GM12878 (cell line): Measurements from ENCODE around the gene MMP20. TPM values are rescaled to one million over a fixed set of nuclear protein-coding genes. Genes with fewer than 3 reads are reported as not detected.

Source experiments
- ATAC-seq: fragments of 200-7000 bp; cut with Tn5 transposase; 3 replicates; pipeline ENCODE4 v1.9.1; 2020; ENCODE audit warnings: mild to moderate bottlenecking, moderate library complexity
- BruUV-seq: library from RNA; stranded (reverse); fragments of 400-500 nt; replicated peaks from 2 replicates; lab custom pipeline; 2021; lab: Mats Ljungman, UMichigan
- CTCF ChIA-PET: fragments of 300-600 bp; sonication (Branson Sonifier 250); formaldehyde crosslinking; extraction: SDS; loops from one replicate; lab custom pipeline; 2021; ENCODE audit warnings: inconsistent platforms; lab: Yijun Ruan, JAX
- POLR2A ChIA-PET: fragments of 350-600 bp; formaldehyde crosslinking; extraction: SDS; loops from one replicate; lab custom pipeline; 2021; ENCODE audit warnings: inconsistent platforms; lab: Charles Lee
- RAD21 ChIA-PET: fragments of 300-600 bp; sonication (Branson Sonifier 250); formaldehyde crosslinking; loops from one replicate; lab custom pipeline; 2023; ENCODE audit warnings: antibody characterized with exemption; ENCODE audit not compliant: unreplicated experiment; lab: Charles Lee
- SMC1A ChIA-PET: fragments of 300-600 bp; sonication (Branson Sonifier 250); formaldehyde crosslinking; loops from one replicate; lab custom pipeline; 2023; ENCODE audit not compliant: unreplicated experiment, uncharacterized antibody; lab: Charles Lee
- DNase-seq: peaks from one replicate; pipeline ENCODE4 v3.0.0-alpha.2; 2011; ENCODE audit warnings: low read depth, low spot score
- FAIRE-seq: peaks from 3 replicates; lab custom pipeline; 2011; peaks lifted over from hg19 to GRCh38; lab: Jason Lieb, UNC
- H2AFZ ChIP-seq: 2 replicates; pipeline ENCODE4 v1.6.0; 2011; ENCODE audit warnings: low read depth, low read length, control low read depth; ENCODE audit not compliant: control insufficient read depth
- H3K27ac ChIP-seq: 2 replicates; pipeline ENCODE4 v1.5.1; 2011; ENCODE audit warnings: control low read depth; ENCODE audit not compliant: control insufficient read depth, insufficient read depth
- H3K27me3 ChIP-seq, 2 experiments: replicated peaks in 1 of 2; 2 replicates each; pipeline versions ENCODE4 v1.6.0 to v1.6.1; 2011; ENCODE audit warnings: low read length in 1 of 2; ENCODE audit not compliant: control insufficient read depth in 2 of 2, insufficient read depth in 2 of 2
- H3K36me3 ChIP-seq, 2 experiments: 2 replicates each; pipeline ENCODE4 v1.5.1; 2011; ENCODE audit warnings: low read length in 1 of 2; ENCODE audit not compliant: control insufficient read depth in 2 of 2, insufficient read depth in 2 of 2
- H3K4me1 ChIP-seq: 2 replicates; pipeline ENCODE4 v1.6.1; 2011; ENCODE audit warnings: mild to moderate bottlenecking, low read length, moderate library complexity, mixed read lengths; ENCODE audit not compliant: control insufficient read depth, insufficient read depth
- H3K4me2 ChIP-seq: 2 replicates; pipeline ENCODE4 v1.6.0; 2011; ENCODE audit warnings: control low read depth; ENCODE audit not compliant: control insufficient read depth, insufficient read depth
- H3K4me3 ChIP-seq: fragments of 200-600 bp; sonication (generic); 2 replicates; pipeline ENCODE4 v1.5.1; 2016
- H3K79me2 ChIP-seq: 2 replicates; pipeline ENCODE4 v1.6.0; 2011; ENCODE audit warnings: low read length; ENCODE audit not compliant: control insufficient read depth, insufficient read depth
- H3K9ac ChIP-seq: 2 replicates; pipeline ENCODE4 v1.8.0; 2011; ENCODE audit warnings: low read length, control low read depth, mixed read lengths; ENCODE audit not compliant: control insufficient read depth, insufficient read depth
- H3K9me3 ChIP-seq: replicated peaks from 3 replicates; pipeline ENCODE4 v1.5.1; 2011; ENCODE audit warnings: mild to moderate bottlenecking, low read length; ENCODE audit not compliant: control insufficient read depth, insufficient read depth
- H4K20me1 ChIP-seq: 2 replicates; pipeline ENCODE4 v1.6.0; 2011; ENCODE audit not compliant: control insufficient read depth, insufficient read depth
- HDAC2 ChIP-seq: fragments of 200-600 bp; sonication (generic); IDR thresholded peaks from 2 replicates; pipeline ENCODE4 v1.6.1; 2017
- IRF4 ChIP-seq: IDR thresholded peaks from 2 replicates; pipeline ENCODE4 v1.6.1; 2011; ENCODE audit warnings: low read depth, low read length
- NFIC ChIP-seq: IDR thresholded peaks from 2 replicates; pipeline ENCODE4 v1.6.1; 2012; ENCODE audit warnings: low read depth, mild to moderate bottlenecking, inconsistent platforms, low read length, moderate library complexity
- NR2C2 ChIP-seq: IDR thresholded peaks from 2 replicates; pipeline ENCODE4 v1.6.1; 2011; ENCODE audit warnings: borderline replicate concordance, low read depth; ENCODE audit not compliant: control insufficient read depth, insufficient read length
- SPI1 ChIP-seq: IDR thresholded peaks from 2 replicates; pipeline ENCODE4 v1.6.1; 2011; ENCODE audit warnings: low read depth, mild to moderate bottlenecking, low read length, moderate library complexity, borderline replicate concordance; ENCODE audit not compliant: insufficient read depth
- ZNF217 ChIP-seq: fragments of 450-650 bp; IDR thresholded peaks from 2 replicates; pipeline ENCODE4 v1.6.1; 2017; ENCODE audit warnings: antibody characterized with exemption, mild to moderate bottlenecking
- ZSCAN29 ChIP-seq: fragments of 450-650 bp; IDR thresholded peaks from 2 replicates; pipeline ENCODE4 v1.6.1; 2017; ENCODE audit warnings: mild to moderate bottlenecking, moderate library complexity
- in situ Hi-C: fragments of 300-500 bp; cut with MboI; formaldehyde crosslinking; loops from 9 replicates; pipeline ENCODE4 v1.14.3; 2018; ENCODE audit warnings: mixed read lengths
- intact Hi-C: fragments of 100-400 bp; cut with micrococcal nuclease; formaldehyde crosslinking; loops from one replicate; pipeline ENCODE4 v1.14.2; 2022; ENCODE audit not compliant: unreplicated experiment
- polyA plus RNA-seq, 11 experiments: library from polyadenylated mRNA; depleted of rRNA in 4 of 11; unstranded in 6 of 11; stranded (reverse) in 5 of 11; fragments of >200 nt; fragmentation: Nextera tagmentation in 4 of 11; fragmentation: Illumina TruSeq in 1 of 11; extraction: Ambion mirVana in 4 of 11; extraction: Trizol in 1 of 11; gene quantifications; 1 replicate in 1 of 11; 2 replicates in 10 of 11; pipeline versions ENCODE4 v1.2.1 to v1.2.3, GENCODE V29; 2011 to 2016; ENCODE audit warnings: inconsistent platforms in 2 of 11, missing spikeins in 2 of 11, low read depth in 1 of 11
- total RNA-seq, 4 experiments: library from RNA; depleted of rRNA in 3 of 4; stranded (reverse); fragments of >200 nt in 3 of 4; fragmentation: Illumina TruSeq in 1 of 4; extraction: Trizol in 1 of 4; gene quantifications; 2 replicates each; pipeline versions ENCODE4 v1.2.1 to v1.2.3, GENCODE V29; 2013 to 2021
- TF ChIP-seq, protein P1 (sequence below): IDR thresholded peaks from 2 replicates; pipeline ENCODE4 v1.6.1; 2011; ENCODE audit warnings: low read depth, low read length, improper control_type of control experiment, borderline replicate concordance

MMP20 gene
- total and polyA plus RNA-seq, 10 of the 15 experiments (the other 5 are each of a cell fraction or from before 2014, with no cell fraction given), result 0.10 to 0.57 (median 0.19) TPM; not detected in 2

DNA sequence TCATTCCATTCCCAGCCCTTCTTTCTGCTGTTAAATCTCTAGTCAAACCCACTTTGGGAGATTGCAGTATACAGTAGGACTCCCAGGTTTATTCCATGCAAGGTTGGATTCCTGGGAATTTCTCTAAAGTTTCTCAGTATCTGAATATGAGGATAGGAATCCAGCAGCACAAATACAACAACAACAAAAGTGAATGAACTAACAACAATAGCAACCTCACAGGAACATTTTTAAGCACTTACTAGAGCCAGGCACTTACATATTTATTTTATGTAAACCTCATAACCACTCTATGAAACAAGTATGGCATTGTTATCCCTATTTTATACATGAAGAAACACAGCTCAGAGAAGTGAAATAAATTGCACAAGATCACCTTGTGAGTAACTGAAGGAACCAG lies 96.5 kb downstream of the MMP20 start:
- Histone ChIP-seq H3K27ac (no peak overlapping the region), H3K36me3 (no peaks in the 10 kb centered on the region), H3K9me3 (no peaks in the 10 kb centered on the region), H3K79me2 (no peaks in the 10 kb centered on the region), H3K4me1 (no peaks in the 10 kb centered on the region), H4K20me1 (no peaks in the 10 kb centered on the region), H3K4me3 (no peak overlapping the region), H3K27me3 (no peaks in the 10 kb centered on the region), H3K9ac (no peak overlapping the region), H3K4me2 (no peak overlapping the region), H2AFZ (no peak overlapping the region)
- RAD21 ChIA-PET, result interaction anchor here (1.1 to 7.5 kb wide), 4 partner anchors 17 to 187 kb away, joined by 3 to 58 read pairs (median 4); no protein-coding TSS in a partner anchor
- SMC1A ChIA-PET, result interaction anchor here (0.9 to 1.5 kb wide), 6 partner anchors 9 to 240 kb away, joined by 3 to 4 read pairs (median 3); no protein-coding TSS in a partner anchor
- no peak for FAIRE-seq
- in situ Hi-C loops (no loop called here), intact Hi-C loops (no loop called here)
- no peak for DNase-seq
- no peak for ATAC-seq
- POLR2A ChIA-PET, result no interaction called here
- CTCF ChIA-PET, result interaction anchor here (0.7 to 1.9 kb wide), 10 partner anchors 9 to 187 kb away, joined by 3 to 6 read pairs (median 4); no protein-coding TSS in a partner anchor
- TF ChIP-seq SPI1, result no peak
- no peak for TF ChIP-seq HDAC2
- TF ChIP-seq NR2C2, result no peak
- TF ChIP-seq ZSCAN29, result no peak
- no peak for TF ChIP-seq ZNF217
- TF ChIP-seq IRF4, result no peak
- no peak for TF ChIP-seq NFIC
- TF ChIP-seq, protein P1, sequence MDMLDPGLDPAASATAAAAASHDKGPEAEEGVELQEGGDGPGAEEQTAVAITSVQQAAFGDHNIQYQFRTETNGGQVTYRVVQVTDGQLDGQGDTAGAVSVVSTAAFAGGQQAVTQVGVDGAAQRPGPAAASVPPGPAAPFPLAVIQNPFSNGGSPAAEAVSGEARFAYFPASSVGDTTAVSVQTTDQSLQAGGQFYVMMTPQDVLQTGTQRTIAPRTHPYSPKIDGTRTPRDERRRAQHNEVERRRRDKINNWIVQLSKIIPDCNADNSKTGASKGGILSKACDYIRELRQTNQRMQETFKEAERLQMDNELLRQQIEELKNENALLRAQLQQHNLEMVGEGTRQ, result no peak
- no TSS peak for BruUV-seq
